BE2C (cell line): ENCODE data around the gene PNMA8B.
"Not testable (repeated sequence)": the region's sequence is repeated elsewhere in the genome, so short reads cannot be mapped to it uniquely, and the experiment has no call there.

Experiments used
- DNase-seq: peaks from one replicate; pipeline ENCODE4 v3.0.0-alpha.2; 2020
- H3K27me3 ChIP-seq: fragments of 250-450 bp; sonication (Bioruptor Pico); 2 replicates; pipeline ENCODE4 v1.5.1; 2020; ENCODE audit warnings: mild to moderate bottlenecking
- H3K36me3 ChIP-seq: fragments of 250-450 bp; sonication (Bioruptor Pico); 2 replicates; pipeline ENCODE4 v1.5.1; 2020; ENCODE audit warnings: mild to moderate bottlenecking
- H3K4me1 ChIP-seq: fragments of 250-450 bp; sonication (Bioruptor Pico); 2 replicates; pipeline ENCODE4 v1.5.1; 2020
- H3K4me3 ChIP-seq: 2 replicates; pipeline ENCODE4 v1.5.1; 2011; ENCODE audit warnings: low read depth, low read length
- H3K9me3 ChIP-seq: fragments of 250-450 bp; sonication (Bioruptor Pico); 2 replicates; pipeline ENCODE4 v1.5.1; 2020
- TF ChIP-seq, protein P1 (sequence below): IDR thresholded peaks from 2 replicates; pipeline ENCODE4 v1.5.1; 2012; ENCODE audit warnings: mild to moderate bottlenecking, low read depth, low read length

PNMA8B gene

GRCh38 chr19:46524308-46524707 lies 28.6 kb upstream of the PNMA8B start:
- no peak for DNase-seq
- no peaks in the 10 kb centered on the region; the same call in 1 of the 2 replicates for H3K27me3 ChIP-seq
- no peaks in the 10 kb centered on the region for H3K9me3 ChIP-seq
- H3K4me3 ChIP-seq = no peak overlapping the region
- no peaks in the 10 kb centered on the region for H3K4me1 ChIP-seq
- TF ChIP-seq, protein P1, sequence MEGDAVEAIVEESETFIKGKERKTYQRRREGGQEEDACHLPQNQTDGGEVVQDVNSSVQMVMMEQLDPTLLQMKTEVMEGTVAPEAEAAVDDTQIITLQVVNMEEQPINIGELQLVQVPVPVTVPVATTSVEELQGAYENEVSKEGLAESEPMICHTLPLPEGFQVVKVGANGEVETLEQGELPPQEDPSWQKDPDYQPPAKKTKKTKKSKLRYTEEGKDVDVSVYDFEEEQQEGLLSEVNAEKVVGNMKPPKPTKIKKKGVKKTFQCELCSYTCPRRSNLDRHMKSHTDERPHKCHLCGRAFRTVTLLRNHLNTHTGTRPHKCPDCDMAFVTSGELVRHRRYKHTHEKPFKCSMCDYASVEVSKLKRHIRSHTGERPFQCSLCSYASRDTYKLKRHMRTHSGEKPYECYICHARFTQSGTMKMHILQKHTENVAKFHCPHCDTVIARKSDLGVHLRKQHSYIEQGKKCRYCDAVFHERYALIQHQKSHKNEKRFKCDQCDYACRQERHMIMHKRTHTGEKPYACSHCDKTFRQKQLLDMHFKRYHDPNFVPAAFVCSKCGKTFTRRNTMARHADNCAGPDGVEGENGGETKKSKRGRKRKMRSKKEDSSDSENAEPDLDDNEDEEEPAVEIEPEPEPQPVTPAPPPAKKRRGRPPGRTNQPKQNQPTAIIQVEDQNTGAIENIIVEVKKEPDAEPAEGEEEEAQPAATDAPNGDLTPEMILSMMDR = no peak
- H3K36me3 ChIP-seq = no peaks in the 10 kb centered on the region

GRCh38 chr19:46522988-46523387 lies 27.3 kb upstream of the PNMA8B start:
- not testable (repeated sequence) for H3K27me3 ChIP-seq, H3K4me3 ChIP-seq, H3K9me3 ChIP-seq, H3K4me1 ChIP-seq, DNase-seq, H3K36me3 ChIP-seq

DNA sequence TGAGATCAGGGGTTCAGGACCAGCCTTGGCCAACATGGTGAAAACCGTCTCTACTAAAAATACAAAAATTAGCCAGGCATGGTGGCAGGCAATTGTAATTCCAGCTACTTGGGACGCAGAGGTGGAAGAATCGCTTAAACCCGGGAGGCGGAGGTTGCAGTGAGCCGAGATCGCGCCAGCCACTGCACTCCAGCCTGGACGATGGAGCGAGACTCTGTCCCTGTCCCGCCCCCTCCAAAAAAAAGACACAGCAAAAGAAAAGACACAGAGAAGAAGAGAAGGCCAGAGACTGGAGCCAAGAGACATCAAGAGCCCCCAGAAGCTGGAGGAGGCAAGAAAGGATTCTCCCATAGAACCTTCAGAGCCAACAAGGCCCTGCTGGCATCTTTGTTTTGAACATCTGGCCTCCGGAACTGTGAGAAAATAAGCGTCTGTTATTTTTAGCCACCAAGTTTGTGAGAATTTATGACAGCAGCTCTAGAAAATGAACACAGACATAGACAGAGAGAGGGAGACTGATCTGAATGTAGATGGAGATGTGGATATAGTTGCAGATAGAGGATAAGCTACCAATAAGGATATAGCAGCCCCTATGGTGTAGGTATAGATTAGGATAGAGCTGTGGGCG lies 25.7 kb upstream of the PNMA8B start:
- no peaks in the 10 kb centered on the region for H3K9me3 ChIP-seq
- no peaks in the 10 kb centered on the region; the same call in 1 of the 2 replicates for H3K27me3 ChIP-seq
- no peak for DNase-seq
- H3K36me3 ChIP-seq = no peaks in the 10 kb centered on the region
- no peak overlapping the region for H3K4me3 ChIP-seq
- no peaks in the 10 kb centered on the region for H3K4me1 ChIP-seq
- TF ChIP-seq, protein P1 = no peak

DNA sequence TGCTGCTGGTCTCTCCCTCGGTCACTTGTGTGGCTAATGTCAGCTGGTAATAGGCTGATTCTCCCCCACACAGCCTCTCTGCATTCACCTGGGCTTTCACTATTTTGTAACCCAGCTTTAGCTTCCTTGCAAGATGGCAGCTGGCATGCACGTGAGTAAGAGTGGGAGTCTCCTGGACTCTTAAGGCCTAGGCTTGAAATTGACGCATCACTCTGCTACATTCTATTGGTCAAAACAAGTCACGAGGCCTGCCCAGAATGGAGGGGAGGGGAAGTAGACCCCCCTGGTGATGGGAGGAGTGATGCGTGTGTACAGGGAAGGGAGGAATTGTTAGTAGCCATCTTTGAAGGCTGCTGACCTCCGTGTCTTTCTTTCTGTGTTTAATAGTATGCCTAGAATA lies 24.9 kb upstream of the PNMA8B start:
- Histone ChIP-seq H3K27me3 (no peaks in the 10 kb centered on the region; the same call in 1 of the 2 replicates), H3K36me3 (no peaks in the 10 kb centered on the region), H3K4me3 (no peak overlapping the region), H3K9me3 (no peaks in the 10 kb centered on the region), H3K4me1 (no peaks in the 10 kb centered on the region)
- TF ChIP-seq, protein P1 = no peak
- DNase-seq = no peak

GRCh38 chr19:46517471-46517870 lies 21.8 kb upstream of the PNMA8B start:
- no peaks in the 10 kb centered on the region for H3K36me3 ChIP-seq
- DNase-seq = no peak
- no peak overlapping the region for H3K4me3 ChIP-seq
- TF ChIP-seq, protein P1 = no peak
- H3K4me1 ChIP-seq = no peaks in the 10 kb centered on the region
- no peaks in the 10 kb centered on the region for H3K27me3 ChIP-seq
- no peaks in the 10 kb centered on the region for H3K9me3 ChIP-seq

DNA sequence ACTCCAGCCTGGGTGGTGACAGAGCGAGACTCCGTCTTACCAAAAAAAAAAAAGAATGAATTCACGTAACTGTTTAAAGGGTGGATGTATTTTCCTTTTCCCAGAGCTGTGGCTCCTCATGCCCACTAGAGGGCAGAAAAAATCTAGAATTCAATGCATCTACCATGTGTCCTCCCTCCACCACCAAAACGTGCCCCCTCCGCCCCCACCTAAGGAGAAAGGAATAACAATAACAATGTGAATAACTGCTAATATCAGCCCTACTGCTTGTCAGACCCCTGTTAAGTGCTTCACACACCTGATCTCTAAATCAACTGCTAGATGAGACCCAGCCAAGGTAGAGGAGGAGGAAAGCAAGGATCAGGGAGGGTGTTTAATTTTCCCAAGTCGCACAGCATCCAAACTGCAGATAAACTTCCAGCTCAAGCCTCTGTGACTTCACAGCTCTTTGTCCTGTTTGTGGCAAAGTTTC lies 20.2 kb upstream of the PNMA8B start:
- TF ChIP-seq, protein P1 = peak; percentile 72
- H3K9me3 ChIP-seq = no peaks in the 10 kb centered on the region
- DNase-seq = no peak
- no peaks in the 10 kb centered on the region for H3K36me3 ChIP-seq
- H3K4me3 ChIP-seq = no peak overlapping the region
- H3K4me1 ChIP-seq = no peaks in the 10 kb centered on the region
- no peaks in the 10 kb centered on the region for H3K27me3 ChIP-seq
